ENCODE data around the gene SLC37A3.

- TF ChIP-seq EP300 (IDR thresholded peaks at IDR 0.05; ENCODE audit: low read depth in 2 of 2, low read length in 2 of 2) (no peak), EP300 (CRISPR knock-in tag; IDR thresholded peaks at IDR 0.05; ENCODE audit: borderline replicate concordance) (no peak), ZNF703 (CRISPR knock-in tag; IDR thresholded peaks at IDR 0.05; ENCODE audit: borderline replicate concordance) (no peak), CTCF (CRISPR knock-in tag; IDR thresholded peaks at IDR 0.05) (no peak), ZNF318 (CRISPR knock-in tag; IDR thresholded peaks at IDR 0.05) (no peak), ZNF770 (CRISPR knock-in tag; IDR thresholded peaks at IDR 0.05) (no peak)
Observed at GRCh38 chr7:140441519-140441918, 43.2 kb upstream of the SLC37A3 start.

All from HepG2 (cell line).